ENCODE results near the gene CHCHD5.

The CHCHD5 gene

DNA sequence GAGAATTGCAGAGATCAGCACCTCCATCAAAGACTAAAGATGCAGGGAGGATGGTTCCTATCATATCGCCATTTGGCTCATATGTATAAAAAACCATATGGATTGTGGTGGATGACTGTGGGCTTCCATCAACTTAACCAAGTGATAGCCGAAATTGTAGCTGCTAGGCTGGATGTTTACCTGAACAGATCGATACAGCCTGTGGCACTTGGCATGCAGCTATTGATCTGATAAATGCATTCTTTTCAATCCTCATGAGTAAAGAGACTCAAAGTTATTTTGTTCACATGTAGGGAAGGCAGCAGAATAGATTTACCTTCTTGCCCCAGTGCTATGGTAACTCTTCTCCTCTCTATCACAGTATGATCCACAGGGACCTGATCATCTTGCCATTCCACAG, 18.5 kb downstream of the CHCHD5 start:
- Histone ChIP-seq H3K9me3 (replicated peaks; ENCODE audit: insufficient read depth, low read length) (no peaks in the 10 kb centered on the region), H3K4me3 (ENCODE audit: low read length) (no peak overlapping the region), H3K27me3 (replicated peaks; ENCODE audit: insufficient read depth, low read length) (no peaks in the 10 kb centered on the region), H3K79me2 (ENCODE audit: low read length) (no peaks in the 10 kb centered on the region), H2AFZ (ENCODE audit: low read length) (no peak overlapping the region), H3K36me3 (replicated peaks; ENCODE audit: insufficient read depth, low read length) (no peaks in the 10 kb centered on the region), H3K4me1 (ENCODE audit: low read length) (no peaks in the 10 kb centered on the region), H3K4me2 (ENCODE audit: low read depth, low read length) (no peak overlapping the region), H3K9me2 (replicated peaks; ENCODE audit: insufficient read depth, low read length) (no peaks in the 10 kb centered on the region), H3K27ac (ENCODE audit: low read length) (no peak overlapping the region), H3F3A (ENCODE audit: insufficient read depth, low read length) (no peaks in the 10 kb centered on the region), H3K9ac (ENCODE audit: low read length) (no peak overlapping the region), H4K20me1 (ENCODE audit: insufficient read depth, low read length) (no peaks in the 10 kb centered on the region)
- DNase-seq = no peak
- no peak for TF ChIP-seq EZH2phosphoT487 (IDR thresholded peaks at IDR 0.05; ENCODE audit: low read length)
- TF ChIP-seq, protein P1, sequence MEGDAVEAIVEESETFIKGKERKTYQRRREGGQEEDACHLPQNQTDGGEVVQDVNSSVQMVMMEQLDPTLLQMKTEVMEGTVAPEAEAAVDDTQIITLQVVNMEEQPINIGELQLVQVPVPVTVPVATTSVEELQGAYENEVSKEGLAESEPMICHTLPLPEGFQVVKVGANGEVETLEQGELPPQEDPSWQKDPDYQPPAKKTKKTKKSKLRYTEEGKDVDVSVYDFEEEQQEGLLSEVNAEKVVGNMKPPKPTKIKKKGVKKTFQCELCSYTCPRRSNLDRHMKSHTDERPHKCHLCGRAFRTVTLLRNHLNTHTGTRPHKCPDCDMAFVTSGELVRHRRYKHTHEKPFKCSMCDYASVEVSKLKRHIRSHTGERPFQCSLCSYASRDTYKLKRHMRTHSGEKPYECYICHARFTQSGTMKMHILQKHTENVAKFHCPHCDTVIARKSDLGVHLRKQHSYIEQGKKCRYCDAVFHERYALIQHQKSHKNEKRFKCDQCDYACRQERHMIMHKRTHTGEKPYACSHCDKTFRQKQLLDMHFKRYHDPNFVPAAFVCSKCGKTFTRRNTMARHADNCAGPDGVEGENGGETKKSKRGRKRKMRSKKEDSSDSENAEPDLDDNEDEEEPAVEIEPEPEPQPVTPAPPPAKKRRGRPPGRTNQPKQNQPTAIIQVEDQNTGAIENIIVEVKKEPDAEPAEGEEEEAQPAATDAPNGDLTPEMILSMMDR (IDR thresholded peaks at IDR 0.05; ENCODE audit: low read length) = no peak
- TF ChIP-seq EZH2 (optimal IDR thresholded peaks at IDR 0.05; ENCODE audit: low read depth, low read length) = no peak

DNA sequence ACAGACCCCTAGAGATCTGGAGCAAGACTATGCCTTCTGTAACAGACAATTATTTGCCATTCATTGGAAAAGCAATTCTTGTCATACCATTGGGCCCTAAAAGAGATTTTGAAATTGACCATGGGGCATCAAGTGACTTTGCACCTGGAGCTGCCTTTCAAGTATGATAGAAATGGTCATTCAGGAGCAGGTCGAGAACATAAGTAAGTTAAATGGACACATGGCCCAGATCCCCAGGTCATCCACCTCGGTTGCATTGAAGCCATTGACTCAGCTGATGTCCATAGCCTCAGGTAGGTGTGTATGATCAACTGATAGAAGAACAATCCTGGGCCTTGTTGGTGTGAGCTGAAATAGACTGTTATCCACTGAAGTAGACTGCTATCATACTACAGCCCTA, 19.3 kb downstream of the CHCHD5 start:
- Histone ChIP-seq H3K9me2 (replicated peaks; ENCODE audit: insufficient read depth, low read length) (no peaks in the 10 kb centered on the region), H3K4me1 (ENCODE audit: low read length) (no peaks in the 10 kb centered on the region), H3K4me2 (ENCODE audit: low read depth, low read length) (no peak overlapping the region), H4K20me1 (ENCODE audit: insufficient read depth, low read length) (no peaks in the 10 kb centered on the region), H3K4me3 (ENCODE audit: low read length) (no peak overlapping the region), H3K79me2 (ENCODE audit: low read length) (no peaks in the 10 kb centered on the region), H2AFZ (ENCODE audit: low read length) (no peak overlapping the region), H3K9ac (ENCODE audit: low read length) (no peak overlapping the region), H3K27ac (ENCODE audit: low read length) (no peak overlapping the region), H3K9me3 (replicated peaks; ENCODE audit: insufficient read depth, low read length) (no peaks in the 10 kb centered on the region), H3F3A (ENCODE audit: insufficient read depth, low read length) (no peaks in the 10 kb centered on the region), H3K36me3 (replicated peaks; ENCODE audit: insufficient read depth, low read length) (no peaks in the 10 kb centered on the region), H3K27me3 (replicated peaks; ENCODE audit: insufficient read depth, low read length) (no peaks in the 10 kb centered on the region)
- TF ChIP-seq EZH2 (optimal IDR thresholded peaks at IDR 0.05; ENCODE audit: low read depth, low read length) = no peak
- no peak for TF ChIP-seq EZH2phosphoT487 (IDR thresholded peaks at IDR 0.05; ENCODE audit: low read length)
- TF ChIP-seq, protein P1 (IDR thresholded peaks at IDR 0.05; ENCODE audit: low read length) = no peak
- no peak for DNase-seq

DNA sequence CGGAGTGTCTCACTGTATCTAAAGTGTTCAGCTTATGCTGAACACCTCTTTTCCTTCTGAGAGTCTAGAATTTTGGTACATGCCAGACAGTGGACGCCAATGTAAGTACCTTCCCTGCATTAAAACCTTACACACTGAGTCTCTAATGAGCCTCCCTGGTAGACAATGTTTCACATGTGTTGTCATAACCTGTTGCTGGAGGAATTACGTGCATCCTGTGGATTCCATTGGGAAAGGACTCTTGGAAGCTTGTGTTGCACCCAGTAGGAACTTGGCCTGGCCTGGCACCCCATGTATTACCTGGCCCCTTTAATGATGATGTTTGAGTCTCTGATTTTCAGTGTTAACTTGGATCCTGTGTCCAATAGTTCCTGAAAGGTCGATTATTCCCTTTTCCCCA, 20.5 kb downstream of the CHCHD5 start:
- no peaks in the 10 kb centered on the region for H3K9me2 ChIP-seq (replicated peaks; ENCODE audit: insufficient read depth, low read length)
- no peak overlapping the region for H3K4me2 ChIP-seq (ENCODE audit: low read depth, low read length)
- H3K4me3 ChIP-seq (ENCODE audit: low read length) = no peak overlapping the region
- H4K20me1 ChIP-seq (ENCODE audit: insufficient read depth, low read length) = no peaks in the 10 kb centered on the region
- H3K9ac ChIP-seq (ENCODE audit: low read length) = no peak overlapping the region
- H2AFZ ChIP-seq (ENCODE audit: low read length) = no peak overlapping the region
- no peak for DNase-seq
- H3K79me2 ChIP-seq (ENCODE audit: low read length) = no peaks in the 10 kb centered on the region
- H3K9me3 ChIP-seq (replicated peaks; ENCODE audit: insufficient read depth, low read length) = no peaks in the 10 kb centered on the region
- H3F3A ChIP-seq (ENCODE audit: insufficient read depth, low read length) = no peaks in the 10 kb centered on the region
- no peaks in the 10 kb centered on the region for H3K4me1 ChIP-seq (ENCODE audit: low read length)
- H3K27me3 ChIP-seq (replicated peaks; ENCODE audit: insufficient read depth, low read length) = no peaks in the 10 kb centered on the region
- H3K27ac ChIP-seq (ENCODE audit: low read length) = no peak overlapping the region
- TF ChIP-seq EZH2phosphoT487 (IDR thresholded peaks at IDR 0.05; ENCODE audit: low read length) = no peak
- TF ChIP-seq EZH2 (optimal IDR thresholded peaks at IDR 0.05; ENCODE audit: low read depth, low read length) = no peak
- TF ChIP-seq, protein P1 (IDR thresholded peaks at IDR 0.05; ENCODE audit: low read length) = no peak
- H3K36me3 ChIP-seq (replicated peaks; ENCODE audit: insufficient read depth, low read length) = no peaks in the 10 kb centered on the region
